ENCODE measurements around the gene ALDH3A1. TPM values are rescaled to one million over a fixed set of nuclear protein-coding genes. Genes with fewer than 3 reads are reported as not detected.

Gene ALDH3A1
- total RNA-seq (10 to 100 TPM in 1 of 7 donors, 1 to 10 TPM in 2, under 1 TPM in 3, not detected in 1; 0.54 to 16.1 (median 0.90) TPM), polyA plus RNA-seq (1 to 10 TPM in 1 of 3 donors, under 1 TPM in 2; 0.36 to 1.2 (median 0.52) TPM)
- long read RNA-seq, donor 1 = 0 reads
- long read RNA-seq, donor 2 = 0 reads

DNA sequence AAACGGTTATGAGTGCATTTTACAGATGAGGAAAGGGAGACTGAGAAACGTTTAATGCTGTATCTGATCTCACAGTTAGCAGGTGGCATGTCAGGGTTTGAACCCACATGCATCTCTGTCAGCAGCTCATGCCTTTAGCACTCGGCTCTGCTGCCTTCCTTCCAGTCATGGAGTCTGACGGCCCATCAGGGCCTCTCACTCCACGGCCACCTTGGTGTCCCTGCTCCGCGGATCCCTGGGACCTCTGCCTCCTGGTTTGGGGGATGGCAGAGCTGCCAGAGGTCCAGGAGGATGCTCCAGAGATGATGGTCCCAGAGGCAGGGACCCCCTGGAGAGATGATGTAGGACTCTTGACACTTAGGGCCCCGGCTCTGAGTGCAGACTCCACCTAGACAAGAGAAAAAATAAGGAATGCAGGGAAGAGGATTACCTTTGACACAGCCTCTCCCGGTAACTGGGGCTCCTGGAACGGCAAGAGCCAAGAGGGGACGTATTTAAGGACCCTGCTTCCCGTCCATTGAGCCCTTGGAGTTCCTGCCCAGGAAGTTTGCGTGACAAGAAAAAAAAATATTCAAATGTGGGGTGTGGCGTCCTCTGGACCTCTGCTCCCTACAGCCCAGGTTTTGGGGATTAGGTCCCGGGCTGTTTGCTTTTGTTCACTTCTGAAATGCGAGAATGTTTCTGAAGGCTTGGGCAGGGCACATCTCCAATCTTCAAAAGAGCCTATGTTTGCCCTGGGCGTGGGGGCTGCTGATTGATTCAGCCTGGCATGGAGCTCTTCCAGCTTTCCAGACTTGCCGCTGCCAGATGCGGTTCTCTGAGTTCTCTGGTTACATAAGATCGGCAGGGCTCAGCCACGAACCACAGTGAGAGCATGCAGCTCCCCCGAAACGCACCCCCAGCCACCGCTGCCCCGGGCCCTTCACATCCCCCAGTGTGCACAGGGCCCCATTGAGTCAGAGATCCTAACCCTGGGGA, at the start of gene ALDH3A1:
Gene ALDH3A1 (minus strand): TSS at position 470 of the 978 bp plus-strand sequence. CDS start 3,169 bp downstream, outside the sequence.
- H3K9me3 ChIP-seq = no peaks in the 10 kb centered on the region
- 67 to 81% (median 73%) methylated on average over 21 to 25 of the region's 25 CpGs for WGBS, 5 donors
- intact Hi-C loops (cut with DNase I; ENCODE audit: low total_unique reads) = no loop called here
- TF ChIP-seq POLR2A (IDR thresholded peaks at IDR 0.05) = no peak
- TF ChIP-seq POLR2AphosphoS5 (IDR thresholded peaks at IDR 0.05) = no peak
- TF ChIP-seq CTCF (IDR thresholded peaks at IDR 0.05 in 8 of 11, conservative IDR thresholded peaks at IDR 0.05 in 3 of 11) = no peak
- H3K27me3 ChIP-seq (replicated peaks in 1 of 7) = peaks cover 0 to 30% (median 0%) of the 10 kb centered on the region in 7 donors
- no peaks in the 10 kb centered on the region for H3K36me3 ChIP-seq
- no peak within 1 kb of the TSS for H3K27ac ChIP-seq
- H3K4me1 ChIP-seq = peaks cover 7 to 23% (median 19%) of the 10 kb centered on the region in 6 donors
- no peak within 1 kb of the TSS for H3K4me3 ChIP-seq
- DNase-seq = no peak

DNA sequence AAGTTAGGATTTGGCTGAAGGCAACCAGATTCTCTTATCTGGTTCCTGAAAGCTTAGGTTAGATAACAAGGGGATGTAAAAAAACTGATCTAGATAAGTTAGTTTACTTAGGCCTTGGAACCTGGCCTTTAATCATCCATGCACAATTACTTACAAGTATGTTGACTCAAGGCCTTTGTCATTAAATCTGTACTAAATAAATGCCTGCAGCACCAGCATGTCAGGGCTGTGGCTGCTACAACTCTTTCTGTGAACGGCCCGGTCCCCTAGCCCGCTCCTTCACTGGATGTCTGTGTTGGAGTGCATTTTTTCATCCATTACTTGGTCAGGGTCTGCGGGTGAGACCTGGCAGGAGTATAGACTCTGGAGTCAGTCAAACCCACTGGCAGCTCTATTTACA, 48.4 kb upstream of the ALDH3A1 start:
- H3K4me3 ChIP-seq = no peak overlapping the region
- intact Hi-C loops (cut with DNase I; ENCODE audit: low total_unique reads) = no loop called here
- H3K9me3 ChIP-seq = peaks cover 0 to 45% (median 33%) of the 10 kb centered on the region in 8 donors
- no peaks in the 10 kb centered on the region for H3K4me1 ChIP-seq
- H3K27me3 ChIP-seq (replicated peaks in 1 of 7) = no peaks in the 10 kb centered on the region
- WGBS, 5 donors = 95 to 100% (median 99%) methylated on average over 4 of the region's 4 CpGs
- DNase-seq = no peak
- H3K36me3 ChIP-seq = peaks cover 2 to 96% (median 56%) of the 10 kb centered on the region in 6 donors
- H3K27ac ChIP-seq = no peak overlapping the region
- TF ChIP-seq CTCF (IDR thresholded peaks at IDR 0.05 in 8 of 11, conservative IDR thresholded peaks at IDR 0.05 in 3 of 11) (no peak), POLR2A (IDR thresholded peaks at IDR 0.05) (no peak), POLR2AphosphoS5 (IDR thresholded peaks at IDR 0.05) (no peak)

GRCh38 chr17:19791918-19792550, 43.9 kb upstream of the ALDH3A1 start:
- no peak overlapping the region for H3K27ac ChIP-seq
- WGBS, 5 donors = 91 to 96% (median 94%) methylated on average over 3 of the region's 3 CpGs
- no peak overlapping the region for H3K4me3 ChIP-seq
- no peaks in the 10 kb centered on the region for H3K4me1 ChIP-seq
- no peak for DNase-seq
- intact Hi-C loops (cut with DNase I; ENCODE audit: low total_unique reads) = no loop called here
- H3K27me3 ChIP-seq (replicated peaks in 1 of 7) = no peaks in the 10 kb centered on the region
- H3K9me3 ChIP-seq = peaks cover 0 to 40% (median 28%) of the 10 kb centered on the region in 8 donors
- peaks cover 2 to 98% (median 58%) of the 10 kb centered on the region in 6 donors for H3K36me3 ChIP-seq
- TF ChIP-seq CTCF (IDR thresholded peaks at IDR 0.05 in 8 of 11, conservative IDR thresholded peaks at IDR 0.05 in 3 of 11) (no peak), POLR2AphosphoS5 (IDR thresholded peaks at IDR 0.05) (no peak), POLR2A (IDR thresholded peaks at IDR 0.05) (no peak)

Measured in spleen (tissue), 13 donors.